ENCODE measurements around the gene WDR86.
A peak's percentile ranks its signal among the peaks of the same experiment; 100 is the strongest.

The WDR86 gene

GRCh38 chr7:151339651-151340382 is 70.0 kb downstream of the WDR86 start:
- Histone ChIP-seq H3K4me1 (ENCODE audit: low read length) (peaks cover 19% of the 10 kb centered on the region), H3F3A (ENCODE audit: insufficient read depth, low read length) (peaks cover 34% of the 10 kb centered on the region), H2AFZ (ENCODE audit: low read length) (peak overlapping the region; percentile 57), H3K36me3 (replicated peaks; ENCODE audit: insufficient read depth, low read length) (no peaks in the 10 kb centered on the region), H3K4me2 (ENCODE audit: low read depth, low read length) (peak overlapping the region; percentile 48), H3K27ac (ENCODE audit: low read length) (peak overlapping the region; percentile 38; the same call in 1 of the 2 replicates), H3K9me2 (replicated peaks; ENCODE audit: insufficient read depth, low read length) (no peaks in the 10 kb centered on the region), H3K9me3 (replicated peaks; ENCODE audit: insufficient read depth, low read length) (no peaks in the 10 kb centered on the region), H4K20me1 (ENCODE audit: insufficient read depth, low read length) (no peaks in the 10 kb centered on the region), H3K4me3 (ENCODE audit: low read length) (peak overlapping the region; percentile 35), H3K79me2 (ENCODE audit: low read length) (peaks cover 4% of the 10 kb centered on the region), H3K27me3 (replicated peaks; ENCODE audit: insufficient read depth, low read length) (peaks cover 4% of the 10 kb centered on the region; the same call in 1 of the 2 replicates), H3K9ac (ENCODE audit: low read length) (no peak overlapping the region)
- TF ChIP-seq EZH2 (optimal IDR thresholded peaks at IDR 0.05; ENCODE audit: low read depth, low read length) (no peak), CTCF (IDR thresholded peaks at IDR 0.05; ENCODE audit: low read length) (peak; percentile 18; the same call in 1 of the 2 replicates), EZH2phosphoT487 (IDR thresholded peaks at IDR 0.05; ENCODE audit: low read length) (no peak)
- DNase-seq, result peak; percentile 81

- H3K4me3 ChIP-seq (ENCODE audit: low read length), result no peak overlapping the region
- H4K20me1 ChIP-seq (ENCODE audit: insufficient read depth, low read length), result no peaks in the 10 kb centered on the region
- no peaks in the 10 kb centered on the region for H3K9me3 ChIP-seq (replicated peaks; ENCODE audit: insufficient read depth, low read length)
- no peaks in the 10 kb centered on the region for H3K9me2 ChIP-seq (replicated peaks; ENCODE audit: insufficient read depth, low read length)
- peaks cover 27% of the 10 kb centered on the region for H3K4me1 ChIP-seq (ENCODE audit: low read length)
- H3K9ac ChIP-seq (ENCODE audit: low read length), result no peak overlapping the region
- H2AFZ ChIP-seq (ENCODE audit: low read length), result no peak overlapping the region
- no peaks in the 10 kb centered on the region for H3K36me3 ChIP-seq (replicated peaks; ENCODE audit: insufficient read depth, low read length)
- no peak overlapping the region for H3K27ac ChIP-seq (ENCODE audit: low read length)
- H3F3A ChIP-seq (ENCODE audit: insufficient read depth, low read length), result peaks cover 34% of the 10 kb centered on the region
- peaks cover 4% of the 10 kb centered on the region for H3K79me2 ChIP-seq (ENCODE audit: low read length)
- H3K4me2 ChIP-seq (ENCODE audit: low read depth, low read length), result no peak overlapping the region
- H3K27me3 ChIP-seq (replicated peaks; ENCODE audit: insufficient read depth, low read length), result peaks cover 11% of the 10 kb centered on the region; the same call in 1 of the 2 replicates
- TF ChIP-seq EZH2 (optimal IDR thresholded peaks at IDR 0.05; ENCODE audit: low read depth, low read length), result no peak
- no peak for TF ChIP-seq CTCF (IDR thresholded peaks at IDR 0.05; ENCODE audit: low read length)
- TF ChIP-seq EZH2phosphoT487 (IDR thresholded peaks at IDR 0.05; ENCODE audit: low read length), result no peak
- DNase-seq, result no peak
Observed at GRCh38 chr7:151338809-151339208, 71.0 kb downstream of the WDR86 start.

- Histone ChIP-seq H4K20me1 (ENCODE audit: insufficient read depth, low read length) (no peaks in the 10 kb centered on the region), H3K4me1 (ENCODE audit: low read length) (peaks cover 27% of the 10 kb centered on the region), H3K27ac (ENCODE audit: low read length) (no peak overlapping the region), H3K4me3 (ENCODE audit: low read length) (no peak overlapping the region), H3K36me3 (replicated peaks; ENCODE audit: insufficient read depth, low read length) (no peaks in the 10 kb centered on the region), H3K4me2 (ENCODE audit: low read depth, low read length) (no peak overlapping the region), H3K79me2 (ENCODE audit: low read length) (no peaks in the 10 kb centered on the region), H3K9ac (ENCODE audit: low read length) (no peak overlapping the region), H3K9me2 (replicated peaks; ENCODE audit: insufficient read depth, low read length) (no peaks in the 10 kb centered on the region), H3F3A (ENCODE audit: insufficient read depth, low read length) (peaks cover 27% of the 10 kb centered on the region), H2AFZ (ENCODE audit: low read length) (no peak overlapping the region), H3K27me3 (replicated peaks; ENCODE audit: insufficient read depth, low read length) (peaks cover 11% of the 10 kb centered on the region; the same call in 1 of the 2 replicates), H3K9me3 (replicated peaks; ENCODE audit: insufficient read depth, low read length) (no peaks in the 10 kb centered on the region)
- TF ChIP-seq EZH2phosphoT487 (IDR thresholded peaks at IDR 0.05; ENCODE audit: low read length) (no peak), CTCF (IDR thresholded peaks at IDR 0.05; ENCODE audit: low read length) (no peak), EZH2 (optimal IDR thresholded peaks at IDR 0.05; ENCODE audit: low read depth, low read length) (no peak)
- DNase-seq, result no peak
Observed at GRCh38 chr7:151337346-151337745, 72.5 kb downstream of the WDR86 start.

Measured in MM.1S (cell line).